GM23338 (cell line): ENCODE measurements around the gene CDHR2. TPM values are rescaled to one million over a fixed set of nuclear protein-coding genes. Genes with fewer than 3 reads are reported as not detected.

Source experiments
- ATAC-seq: fragments of 200-7000 bp; cut with Tn5 transposase; 3 replicates; pipeline ENCODE4 v1.9.1; 2020
- DNase-seq: peaks from one replicate; pipeline ENCODE4 v3.0.0-alpha.2; 2015; ENCODE audit warnings: low spot score
- H2AFZ ChIP-seq: fragments of 200-600 bp; sonication (generic); 2 replicates; pipeline ENCODE4 v1.8.0; 2016; ENCODE audit warnings: antibody characterized with exemption, mild to moderate bottlenecking, moderate library complexity
- H3F3A ChIP-seq: fragments of 200-600 bp; sonication (generic); replicated peaks from 2 replicates; pipeline ENCODE4 v1.8.0; 2017; ENCODE audit warnings: antibody characterized with exemption, mixed run types, low read depth
- H3K27ac ChIP-seq: fragments of 200-600 bp; sonication (generic); 2 replicates; pipeline ENCODE4 v1.6.1; 2016; ENCODE audit warnings: low read depth
- H3K27me3 ChIP-seq: fragments of 200-600 bp; sonication (generic); 2 replicates; pipeline ENCODE4 v1.8.0; 2016; ENCODE audit warnings: mild to moderate bottlenecking, mixed run types, moderate library complexity; ENCODE audit not compliant: insufficient read depth
- H3K36me3 ChIP-seq: fragments of 200-600 bp; sonication (generic); 2 replicates; pipeline ENCODE4 v1.8.0; 2016; ENCODE audit warnings: mild to moderate bottlenecking; ENCODE audit not compliant: insufficient read depth
- H3K4me1 ChIP-seq: fragments of 200-600 bp; sonication (generic); 2 replicates; pipeline ENCODE4 v1.8.0; 2016; ENCODE audit warnings: mild to moderate bottlenecking, moderate library complexity; ENCODE audit not compliant: insufficient read depth
- H3K4me2 ChIP-seq: fragments of 200-600 bp; sonication (generic); 2 replicates; pipeline ENCODE4 v1.7.1; 2017; ENCODE audit warnings: mixed run types
- H3K4me3 ChIP-seq: fragments of 200-600 bp; sonication (generic); 2 replicates; pipeline ENCODE4 v1.6.1; 2016; ENCODE audit warnings: mixed run types
- H3K79me2 ChIP-seq: fragments of 200-600 bp; sonication (generic); replicated peaks from 2 replicates; pipeline ENCODE4 v1.8.0; 2017; ENCODE audit warnings: mild to moderate bottlenecking; ENCODE audit not compliant: insufficient read depth
- H3K9me2 ChIP-seq: fragments of 200-600 bp; sonication (generic); 2 replicates; pipeline ENCODE4 v1.8.0; 2017; ENCODE audit not compliant: insufficient read depth
- H4K20me1 ChIP-seq: fragments of 200-600 bp; sonication (generic); replicated peaks from 2 replicates; pipeline ENCODE4 v1.8.0; 2017; ENCODE audit warnings: mild to moderate bottlenecking; ENCODE audit not compliant: insufficient read depth
- H3K27ac Mint-ChIP-seq: 2 replicates; pipeline ENCODE4 v1.8.0; 2020; ENCODE audit warnings: inconsistent platforms, mild to moderate bottlenecking, moderate library complexity, mixed read lengths
- H3K27me3 Mint-ChIP-seq: 3 replicates; pipeline ENCODE4 v1.8.0; 2022; ENCODE audit warnings: low read depth, mild to moderate bottlenecking, moderate library complexity, mixed read lengths, inconsistent platforms; ENCODE audit not compliant: insufficient read depth, poor library complexity
- H3K36me3 Mint-ChIP-seq: 3 replicates; pipeline ENCODE4 v1.8.0; 2021; ENCODE audit warnings: low read depth, mild to moderate bottlenecking, inconsistent platforms, moderate library complexity, mixed read lengths
- H3K4me1 Mint-ChIP-seq: 3 replicates; pipeline ENCODE4 v1.8.0; 2020; ENCODE audit warnings: mild to moderate bottlenecking, inconsistent platforms, mixed read lengths
- H3K4me3 Mint-ChIP-seq: 3 replicates; pipeline ENCODE4 v1.8.0; 2021; ENCODE audit warnings: moderate library complexity, mild to moderate bottlenecking, inconsistent platforms, mixed read lengths
- H3K9me3 Mint-ChIP-seq: 3 replicates; pipeline ENCODE4 v1.8.0; 2020; ENCODE audit warnings: moderate library complexity, mild to moderate bottlenecking, inconsistent platforms, mixed read lengths
- CREB1 ChIP-seq: fragments of 250-450 bp; sonication (Bioruptor Pico); IDR thresholded peaks from 2 replicates; pipeline ENCODE4 v1.5.0; 2020; ENCODE audit warnings: low read depth, mild to moderate bottlenecking, moderate library complexity
- EZH2 ChIP-seq: fragments of 200-600 bp; sonication (generic); IDR thresholded peaks from one replicate; pipeline ENCODE4 v1.8.0; 2017; ENCODE audit warnings: antibody characterized with exemption, mild to moderate bottlenecking, low read depth; ENCODE audit not compliant: unreplicated experiment
- EZH2phosphoT487 ChIP-seq: fragments of 200-600 bp; sonication (generic); IDR thresholded peaks from one replicate; pipeline ENCODE4 v1.8.1; 2018; ENCODE audit warnings: antibody characterized with exemption; ENCODE audit not compliant: unreplicated experiment
- JUNB ChIP-seq: IDR thresholded peaks from one replicate; pipeline ENCODE4 v1.6.1; 2016; ENCODE audit warnings: antibody characterized with exemption; ENCODE audit not compliant: unreplicated experiment
- NANOG ChIP-seq: IDR thresholded peaks from 2 replicates; pipeline ENCODE4 v1.6.1; 2016; ENCODE audit warnings: antibody characterized with exemption, borderline replicate concordance
- POLR2AphosphoS5 ChIP-seq: IDR thresholded peaks from 2 replicates; pipeline ENCODE4 v1.6.1; 2016; ENCODE audit warnings: antibody characterized with exemption, low read depth
- STAT1 ChIP-seq: IDR thresholded peaks from one replicate; pipeline ENCODE4 v1.6.1; 2016; ENCODE audit warnings: antibody characterized with exemption; ENCODE audit not compliant: unreplicated experiment
- ZNF331 ChIP-seq: fragments of 250-450 bp; sonication (Bioruptor Pico); IDR thresholded peaks from 2 replicates; pipeline ENCODE4 v1.5.0; 2020; ENCODE audit warnings: low read depth, mild to moderate bottlenecking, moderate library complexity
- polyA plus RNA-seq: library from polyadenylated mRNA; unstranded; fragments of >200 nt; fragmentation: Nextera tagmentation; extraction: Ambion mirVana; gene quantifications from 2 replicates; pipeline ENCODE4 v1.2.1, GENCODE V29; 2016
- total RNA-seq: library from RNA; depleted of rRNA; stranded (reverse); fragments of >200 nt; shearing (Covaris generic); gene quantifications from 2 replicates; pipeline ENCODE4 v1.2.3, GENCODE V29; 2014
- TF ChIP-seq, protein P1 (sequence below): fragments of 250-450 bp; sonication (Bioruptor Pico); IDR thresholded peaks from 2 replicates; pipeline ENCODE4 v1.5.0; 2020; ENCODE audit warnings: mild to moderate bottlenecking, moderate library complexity
- TF ChIP-seq, protein P2 (sequence below): IDR thresholded peaks from one replicate; pipeline ENCODE4 v1.6.1; 2018; ENCODE audit warnings: antibody characterized with exemption; ENCODE audit not compliant: unreplicated experiment
- TF ChIP-seq, protein P3 (sequence below), 2 experiments: fragments of 200-600 bp in 1 of 2; sonication (generic) in 1 of 2; conservative IDR thresholded peaks; 2 replicates each; pipeline versions ENCODE4 v1.5.1 to v1.6.1; 2016 to 2017; ENCODE audit warnings: antibody characterized with exemption in 2 of 2, low read depth in 2 of 2, mild to moderate bottlenecking in 2 of 2, moderate library complexity in 1 of 2
- TF ChIP-seq, protein P4 (sequence below): IDR thresholded peaks from 2 replicates; pipeline ENCODE4 v1.6.1; 2016; ENCODE audit warnings: antibody characterized with exemption

CDHR2 gene
- total and polyA plus RNA-seq, 2 experiments from 2014 or later: not detected

DNA sequence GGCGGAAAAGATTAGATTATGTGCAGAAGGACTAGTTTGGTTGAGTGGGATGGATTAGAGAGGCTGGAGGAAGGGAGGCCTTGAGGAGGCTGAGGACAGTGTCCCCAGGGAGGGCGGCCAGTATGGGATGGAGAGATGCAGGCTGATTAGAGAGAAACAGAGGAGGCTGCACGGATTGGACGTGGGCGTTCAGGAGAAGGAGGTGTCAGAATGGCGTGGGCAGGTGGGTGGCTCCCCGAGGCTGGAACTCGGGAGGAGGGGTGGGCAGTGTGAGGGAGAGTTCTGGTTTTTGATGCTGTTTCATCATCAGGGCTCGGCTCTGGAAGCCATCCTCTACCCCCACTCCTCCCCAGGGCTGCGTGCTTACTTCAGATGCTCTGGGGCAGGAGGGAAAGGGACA is 13.0 kb downstream of the CDHR2 start:
- Mint-ChIP-seq H3K4me3 (no peak overlapping the region), H3K27ac (no peak overlapping the region), H3K9me3 (peaks cover 7% of the 10 kb centered on the region; the same call in 1 of the 3 replicates), H3K27me3 (peaks cover 18% of the 10 kb centered on the region), H3K36me3 (no peaks in the 10 kb centered on the region), H3K4me1 (peaks cover 10% of the 10 kb centered on the region)
- no peaks in the 10 kb centered on the region for H3K36me3 ChIP-seq
- H3K79me2 ChIP-seq: no peaks in the 10 kb centered on the region
- no peaks in the 10 kb centered on the region for H4K20me1 ChIP-seq
- H3F3A ChIP-seq: no peaks in the 10 kb centered on the region
- H3K4me3 ChIP-seq: no peak overlapping the region
- no peak overlapping the region for H3K4me2 ChIP-seq
- no peaks in the 10 kb centered on the region for H3K27me3 ChIP-seq
- H3K4me1 ChIP-seq: peaks cover 5% of the 10 kb centered on the region; the same call in 1 of the 2 replicates
- H2AFZ ChIP-seq: no peak overlapping the region
- ATAC-seq (no peak), DNase-seq (no peak)
- TF ChIP-seq, protein P1, sequence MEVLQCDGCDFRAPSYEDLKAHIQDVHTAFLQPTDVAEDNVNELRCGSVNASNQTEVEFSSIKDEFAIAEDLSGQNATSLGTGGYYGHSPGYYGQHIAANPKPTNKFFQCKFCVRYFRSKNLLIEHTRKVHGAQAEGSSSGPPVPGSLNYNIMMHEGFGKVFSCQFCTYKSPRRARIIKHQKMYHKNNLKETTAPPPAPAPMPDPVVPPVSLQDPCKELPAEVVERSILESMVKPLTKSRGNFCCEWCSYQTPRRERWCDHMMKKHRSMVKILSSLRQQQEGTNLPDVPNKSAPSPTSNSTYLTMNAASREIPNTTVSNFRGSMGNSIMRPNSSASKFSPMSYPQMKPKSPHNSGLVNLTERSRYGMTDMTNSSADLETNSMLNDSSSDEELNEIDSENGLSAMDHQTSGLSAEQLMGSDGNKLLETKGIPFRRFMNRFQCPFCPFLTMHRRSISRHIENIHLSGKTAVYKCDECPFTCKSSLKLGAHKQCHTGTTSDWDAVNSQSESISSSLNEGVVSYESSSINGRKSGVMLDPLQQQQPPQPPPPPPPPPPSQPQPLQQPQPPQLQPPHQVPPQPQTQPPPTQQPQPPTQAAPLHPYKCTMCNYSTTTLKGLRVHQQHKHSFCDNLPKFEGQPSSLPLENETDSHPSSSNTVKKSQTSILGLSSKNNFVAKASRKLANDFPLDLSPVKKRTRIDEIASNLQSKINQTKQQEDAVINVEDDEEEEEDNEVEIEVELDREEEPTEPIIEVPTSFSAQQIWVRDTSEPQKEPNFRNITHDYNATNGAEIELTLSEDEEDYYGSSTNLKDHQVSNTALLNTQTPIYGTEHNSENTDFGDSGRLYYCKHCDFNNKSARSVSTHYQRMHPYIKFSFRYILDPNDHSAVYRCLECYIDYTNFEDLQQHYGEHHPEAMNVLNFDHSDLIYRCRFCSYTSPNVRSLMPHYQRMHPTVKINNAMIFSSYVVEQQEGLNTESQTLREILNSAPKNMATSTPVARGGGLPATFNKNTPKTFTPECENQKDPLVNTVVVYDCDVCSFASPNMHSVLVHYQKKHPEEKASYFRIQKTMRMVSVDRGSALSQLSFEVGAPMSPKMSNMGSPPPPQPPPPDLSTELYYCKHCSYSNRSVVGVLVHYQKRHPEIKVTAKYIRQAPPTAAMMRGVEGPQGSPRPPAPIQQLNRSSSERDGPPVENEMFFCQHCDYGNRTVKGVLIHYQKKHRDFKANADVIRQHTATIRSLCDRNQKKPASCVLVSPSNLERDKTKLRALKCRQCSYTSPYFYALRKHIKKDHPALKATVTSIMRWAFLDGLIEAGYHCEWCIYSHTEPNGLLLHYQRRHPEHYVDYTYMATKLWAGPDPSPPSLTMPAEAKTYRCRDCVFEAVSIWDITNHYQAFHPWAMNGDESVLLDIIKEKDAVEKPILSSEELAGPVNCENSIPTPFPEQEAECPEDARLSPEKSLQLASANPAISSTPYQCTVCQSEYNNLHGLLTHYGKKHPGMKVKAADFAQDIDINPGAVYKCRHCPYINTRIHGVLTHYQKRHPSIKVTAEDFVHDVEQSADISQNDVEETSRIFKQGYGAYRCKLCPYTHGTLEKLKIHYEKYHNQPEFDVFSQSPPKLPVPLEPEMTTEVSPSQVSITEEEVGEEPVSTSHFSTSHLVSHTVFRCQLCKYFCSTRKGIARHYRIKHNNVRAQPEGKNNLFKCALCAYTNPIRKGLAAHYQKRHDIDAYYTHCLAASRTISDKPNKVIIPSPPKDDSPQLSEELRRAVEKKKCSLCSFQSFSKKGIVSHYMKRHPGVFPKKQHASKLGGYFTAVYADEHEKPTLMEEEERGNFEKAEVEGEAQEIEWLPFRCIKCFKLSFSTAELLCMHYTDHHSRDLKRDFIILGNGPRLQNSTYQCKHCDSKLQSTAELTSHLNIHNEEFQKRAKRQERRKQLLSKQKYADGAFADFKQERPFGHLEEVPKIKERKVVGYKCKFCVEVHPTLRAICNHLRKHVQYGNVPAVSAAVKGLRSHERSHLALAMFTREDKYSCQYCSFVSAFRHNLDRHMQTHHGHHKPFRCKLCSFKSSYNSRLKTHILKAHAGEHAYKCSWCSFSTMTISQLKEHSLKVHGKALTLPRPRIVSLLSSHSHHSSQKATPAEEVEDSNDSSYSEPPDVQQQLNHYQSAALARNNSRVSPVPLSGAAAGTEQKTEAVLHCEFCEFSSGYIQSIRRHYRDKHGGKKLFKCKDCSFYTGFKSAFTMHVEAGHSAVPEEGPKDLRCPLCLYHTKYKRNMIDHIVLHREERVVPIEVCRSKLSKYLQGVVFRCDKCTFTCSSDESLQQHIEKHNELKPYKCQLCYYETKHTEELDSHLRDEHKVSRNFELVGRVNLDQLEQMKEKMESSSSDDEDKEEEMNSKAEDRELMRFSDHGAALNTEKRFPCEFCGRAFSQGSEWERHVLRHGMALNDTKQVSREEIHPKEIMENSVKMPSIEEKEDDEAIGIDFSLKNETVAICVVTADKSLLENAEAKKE: no peak
- TF ChIP-seq EZH2: no peak
- TF ChIP-seq ZNF331 (CRISPR knock-in tag): no peak
- no peak for TF ChIP-seq POLR2AphosphoS5
- TF ChIP-seq, protein P2, sequence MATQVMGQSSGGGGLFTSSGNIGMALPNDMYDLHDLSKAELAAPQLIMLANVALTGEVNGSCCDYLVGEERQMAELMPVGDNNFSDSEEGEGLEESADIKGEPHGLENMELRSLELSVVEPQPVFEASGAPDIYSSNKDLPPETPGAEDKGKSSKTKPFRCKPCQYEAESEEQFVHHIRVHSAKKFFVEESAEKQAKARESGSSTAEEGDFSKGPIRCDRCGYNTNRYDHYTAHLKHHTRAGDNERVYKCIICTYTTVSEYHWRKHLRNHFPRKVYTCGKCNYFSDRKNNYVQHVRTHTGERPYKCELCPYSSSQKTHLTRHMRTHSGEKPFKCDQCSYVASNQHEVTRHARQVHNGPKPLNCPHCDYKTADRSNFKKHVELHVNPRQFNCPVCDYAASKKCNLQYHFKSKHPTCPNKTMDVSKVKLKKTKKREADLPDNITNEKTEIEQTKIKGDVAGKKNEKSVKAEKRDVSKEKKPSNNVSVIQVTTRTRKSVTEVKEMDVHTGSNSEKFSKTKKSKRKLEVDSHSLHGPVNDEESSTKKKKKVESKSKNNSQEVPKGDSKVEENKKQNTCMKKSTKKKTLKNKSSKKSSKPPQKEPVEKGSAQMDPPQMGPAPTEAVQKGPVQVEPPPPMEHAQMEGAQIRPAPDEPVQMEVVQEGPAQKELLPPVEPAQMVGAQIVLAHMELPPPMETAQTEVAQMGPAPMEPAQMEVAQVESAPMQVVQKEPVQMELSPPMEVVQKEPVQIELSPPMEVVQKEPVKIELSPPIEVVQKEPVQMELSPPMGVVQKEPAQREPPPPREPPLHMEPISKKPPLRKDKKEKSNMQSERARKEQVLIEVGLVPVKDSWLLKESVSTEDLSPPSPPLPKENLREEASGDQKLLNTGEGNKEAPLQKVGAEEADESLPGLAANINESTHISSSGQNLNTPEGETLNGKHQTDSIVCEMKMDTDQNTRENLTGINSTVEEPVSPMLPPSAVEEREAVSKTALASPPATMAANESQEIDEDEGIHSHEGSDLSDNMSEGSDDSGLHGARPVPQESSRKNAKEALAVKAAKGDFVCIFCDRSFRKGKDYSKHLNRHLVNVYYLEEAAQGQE: no peak
- TF ChIP-seq, protein P3, sequence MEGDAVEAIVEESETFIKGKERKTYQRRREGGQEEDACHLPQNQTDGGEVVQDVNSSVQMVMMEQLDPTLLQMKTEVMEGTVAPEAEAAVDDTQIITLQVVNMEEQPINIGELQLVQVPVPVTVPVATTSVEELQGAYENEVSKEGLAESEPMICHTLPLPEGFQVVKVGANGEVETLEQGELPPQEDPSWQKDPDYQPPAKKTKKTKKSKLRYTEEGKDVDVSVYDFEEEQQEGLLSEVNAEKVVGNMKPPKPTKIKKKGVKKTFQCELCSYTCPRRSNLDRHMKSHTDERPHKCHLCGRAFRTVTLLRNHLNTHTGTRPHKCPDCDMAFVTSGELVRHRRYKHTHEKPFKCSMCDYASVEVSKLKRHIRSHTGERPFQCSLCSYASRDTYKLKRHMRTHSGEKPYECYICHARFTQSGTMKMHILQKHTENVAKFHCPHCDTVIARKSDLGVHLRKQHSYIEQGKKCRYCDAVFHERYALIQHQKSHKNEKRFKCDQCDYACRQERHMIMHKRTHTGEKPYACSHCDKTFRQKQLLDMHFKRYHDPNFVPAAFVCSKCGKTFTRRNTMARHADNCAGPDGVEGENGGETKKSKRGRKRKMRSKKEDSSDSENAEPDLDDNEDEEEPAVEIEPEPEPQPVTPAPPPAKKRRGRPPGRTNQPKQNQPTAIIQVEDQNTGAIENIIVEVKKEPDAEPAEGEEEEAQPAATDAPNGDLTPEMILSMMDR (conservative IDR thresholded peaks at IDR 0.05; ENCODE audit: low read depth in 2 of 2): no peak
- no peak for TF ChIP-seq EZH2phosphoT487
- no peak for TF ChIP-seq NANOG
- TF ChIP-seq JUNB: no peak
- TF ChIP-seq CREB1 (CRISPR knock-in tag): no peak
- TF ChIP-seq, protein P4, sequence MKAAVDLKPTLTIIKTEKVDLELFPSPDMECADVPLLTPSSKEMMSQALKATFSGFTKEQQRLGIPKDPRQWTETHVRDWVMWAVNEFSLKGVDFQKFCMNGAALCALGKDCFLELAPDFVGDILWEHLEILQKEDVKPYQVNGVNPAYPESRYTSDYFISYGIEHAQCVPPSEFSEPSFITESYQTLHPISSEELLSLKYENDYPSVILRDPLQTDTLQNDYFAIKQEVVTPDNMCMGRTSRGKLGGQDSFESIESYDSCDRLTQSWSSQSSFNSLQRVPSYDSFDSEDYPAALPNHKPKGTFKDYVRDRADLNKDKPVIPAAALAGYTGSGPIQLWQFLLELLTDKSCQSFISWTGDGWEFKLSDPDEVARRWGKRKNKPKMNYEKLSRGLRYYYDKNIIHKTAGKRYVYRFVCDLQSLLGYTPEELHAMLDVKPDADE: no peak
- TF ChIP-seq STAT1: no peak
- H3K9me2 ChIP-seq: no peaks in the 10 kb centered on the region
- H3K27ac ChIP-seq: no peak overlapping the region
